GM12801 (cell line): ENCODE measurements around the gene ARSJ.

Experiments
- CTCF ChIP-seq: IDR thresholded peaks from one replicate; pipeline ENCODE4 v1.5.1; 2011; ENCODE audit warnings: control low read depth; ENCODE audit not compliant: insufficient read length; ENCODE audit errors: extremely low read depth

Gene ARSJ

DNA sequence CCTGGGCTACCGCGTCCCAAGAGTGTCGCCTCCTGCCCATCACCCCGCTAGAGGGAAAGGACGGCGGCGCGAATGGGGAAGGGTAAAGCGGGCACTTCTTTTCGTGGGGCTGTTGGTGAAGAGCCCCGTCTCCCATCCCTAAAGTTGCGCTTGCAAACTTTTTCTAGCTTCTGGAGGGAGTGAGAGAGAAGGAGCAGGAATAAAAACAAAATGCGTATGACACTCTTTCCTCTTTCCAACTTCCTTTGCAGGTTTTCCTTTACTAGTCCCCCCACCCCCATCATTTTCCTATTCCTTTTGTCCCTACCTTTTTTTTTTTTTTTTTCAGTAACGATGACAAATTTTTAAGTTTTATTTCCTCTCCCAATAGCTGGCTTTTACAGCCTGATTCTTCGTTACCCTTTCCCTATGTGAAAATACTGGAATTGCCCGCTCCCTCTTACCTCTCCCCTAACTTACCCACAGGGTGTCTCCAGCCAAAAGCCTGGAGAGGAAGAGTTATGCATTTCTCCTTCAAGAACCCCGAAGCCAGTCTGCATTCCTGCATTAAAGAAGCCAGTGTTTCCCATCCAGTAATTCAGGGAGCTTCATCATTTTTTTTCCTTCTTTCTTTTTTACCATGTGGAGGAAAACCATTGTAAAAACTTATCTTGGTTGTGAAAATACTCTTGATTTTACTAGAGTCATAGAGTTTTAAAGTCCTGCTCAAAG is 613 bp upstream of the ARSJ start:
- TF ChIP-seq CTCF, result no peak

GRCh38 chr4:113978561-113979147 is 793 bp downstream of the ARSJ start:
- TF ChIP-seq CTCF, result no peak

- no peak for TF ChIP-seq CTCF
These were observed 1.3 kb downstream of the ARSJ start for GRCh38 chr4:113978105-113978504.

DNA sequence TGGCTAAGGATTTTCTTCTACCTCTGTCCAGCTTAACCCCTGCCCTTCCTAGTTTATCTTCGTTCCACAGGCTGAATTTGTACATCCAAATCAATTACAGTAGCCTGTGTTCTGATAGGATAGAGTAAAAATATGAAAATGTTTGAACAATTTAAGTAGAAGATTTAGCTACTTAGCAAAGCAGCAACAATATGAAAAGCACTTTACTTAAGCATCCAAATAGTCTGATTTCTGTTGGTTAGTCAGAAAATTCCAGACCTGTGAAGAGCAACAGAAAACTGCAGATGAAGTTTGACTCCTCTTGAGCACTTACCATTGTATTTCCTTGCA is 2.0 kb downstream of the ARSJ start:
- no peak for TF ChIP-seq CTCF

- no peak for TF ChIP-seq CTCF
These were observed 2.5 kb downstream of the ARSJ start for GRCh38 chr4:113976741-113977525.

DNA sequence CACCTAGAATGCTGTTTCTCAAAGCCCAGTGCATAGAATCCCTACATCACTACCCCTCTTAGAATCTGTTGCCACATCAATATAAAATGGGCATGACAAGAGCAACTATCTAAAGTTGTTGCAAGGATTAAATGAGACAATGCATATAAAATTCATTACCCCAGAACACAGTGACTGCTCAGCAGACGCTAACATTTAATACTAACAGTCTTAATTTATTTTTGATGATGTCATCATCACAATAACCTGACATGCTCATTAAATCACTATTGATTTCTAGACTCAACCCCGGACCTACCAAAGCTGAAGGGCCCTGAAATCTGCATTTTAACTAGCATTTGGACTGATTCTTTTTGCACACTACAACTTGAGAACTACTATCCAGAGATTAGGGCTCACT is 3.9 kb downstream of the ARSJ start:
- TF ChIP-seq CTCF, result no peak

- TF ChIP-seq CTCF, result no peak
These were observed 5.0 kb downstream of the ARSJ start for GRCh38 chr4:113974467-113974866.
